ENCODE data around the gene ABHD14A.

DNA sequence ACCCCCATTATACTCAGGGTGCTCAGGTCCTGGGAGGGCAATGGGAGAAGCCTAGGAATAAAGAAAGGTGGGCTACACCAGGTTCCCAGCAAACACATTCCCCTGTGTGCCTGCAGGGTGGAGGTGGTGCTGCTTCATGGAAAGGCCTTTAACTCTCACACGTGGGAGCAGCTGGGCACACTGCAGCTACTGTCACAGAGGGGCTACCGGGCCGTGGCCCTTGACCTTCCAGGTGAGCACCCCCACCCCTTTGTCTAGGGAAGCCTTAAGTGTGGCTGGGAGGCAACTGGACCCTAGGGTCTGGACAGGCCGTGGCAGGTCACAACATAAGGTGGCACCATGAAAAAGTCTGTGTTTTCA, 3.3 kb downstream of the ABHD14A start:
- TF ChIP-seq, protein P1, sequence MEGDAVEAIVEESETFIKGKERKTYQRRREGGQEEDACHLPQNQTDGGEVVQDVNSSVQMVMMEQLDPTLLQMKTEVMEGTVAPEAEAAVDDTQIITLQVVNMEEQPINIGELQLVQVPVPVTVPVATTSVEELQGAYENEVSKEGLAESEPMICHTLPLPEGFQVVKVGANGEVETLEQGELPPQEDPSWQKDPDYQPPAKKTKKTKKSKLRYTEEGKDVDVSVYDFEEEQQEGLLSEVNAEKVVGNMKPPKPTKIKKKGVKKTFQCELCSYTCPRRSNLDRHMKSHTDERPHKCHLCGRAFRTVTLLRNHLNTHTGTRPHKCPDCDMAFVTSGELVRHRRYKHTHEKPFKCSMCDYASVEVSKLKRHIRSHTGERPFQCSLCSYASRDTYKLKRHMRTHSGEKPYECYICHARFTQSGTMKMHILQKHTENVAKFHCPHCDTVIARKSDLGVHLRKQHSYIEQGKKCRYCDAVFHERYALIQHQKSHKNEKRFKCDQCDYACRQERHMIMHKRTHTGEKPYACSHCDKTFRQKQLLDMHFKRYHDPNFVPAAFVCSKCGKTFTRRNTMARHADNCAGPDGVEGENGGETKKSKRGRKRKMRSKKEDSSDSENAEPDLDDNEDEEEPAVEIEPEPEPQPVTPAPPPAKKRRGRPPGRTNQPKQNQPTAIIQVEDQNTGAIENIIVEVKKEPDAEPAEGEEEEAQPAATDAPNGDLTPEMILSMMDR (IDR thresholded peaks at IDR 0.05): no peak
- no peak for TF ChIP-seq POLR2A (IDR thresholded peaks at IDR 0.05; ENCODE audit: low read depth)

Measured in esophagus muscularis mucosa (tissue), 3 donors.